Stromal cell of bone marrow (primary cell): ENCODE data around the gene RIN2.
"Not testable (repeated sequence)": the region's sequence is repeated elsewhere in the genome, so short reads cannot be mapped to it uniquely, and the experiment has no call there.

Source experiments
- DNase-seq: peaks from one replicate; pipeline ENCODE4 v3.0.0-alpha.2; 2012; ENCODE audit warnings: low read depth

The RIN2 gene

DNA sequence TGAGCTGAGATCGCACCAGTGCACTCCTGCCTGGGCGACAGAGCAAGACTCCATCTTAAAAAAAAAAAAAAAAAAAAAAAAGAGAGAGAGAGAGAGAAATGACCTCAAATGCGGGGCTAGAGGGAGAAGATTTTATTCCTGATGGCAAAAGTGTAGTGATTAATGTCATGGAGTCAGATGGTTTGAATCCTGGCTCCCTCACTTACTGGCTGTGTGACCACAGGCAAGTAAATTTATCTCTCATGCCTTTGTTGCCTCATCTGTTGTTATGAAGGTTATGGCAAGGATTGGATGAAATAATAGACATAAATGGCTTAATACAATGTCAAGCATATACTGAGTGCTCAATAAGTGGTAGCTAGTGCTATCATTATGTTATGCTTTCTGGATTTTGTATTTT lies 29.3 kb downstream of the RIN2 start:
- DNase-seq, result no peak

DNA sequence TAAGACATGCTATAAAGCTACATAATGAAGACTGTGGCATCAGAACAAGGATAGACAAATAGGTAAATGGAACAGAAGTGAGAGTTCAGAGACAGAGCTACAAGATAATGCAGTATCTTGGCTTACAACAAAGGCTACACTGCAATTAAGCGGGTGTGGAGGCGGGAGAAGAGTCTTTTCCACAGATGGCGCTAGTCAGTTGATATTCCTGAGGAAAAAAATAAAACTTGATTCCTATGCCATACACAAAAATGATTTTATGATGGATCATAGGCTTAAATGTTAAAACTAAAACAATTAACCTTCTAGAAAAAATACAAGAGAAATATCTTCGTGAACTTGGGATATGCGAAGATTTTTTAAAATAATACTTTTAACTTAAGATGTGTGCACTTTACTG lies 31.0 kb downstream of the RIN2 start:
- no peak for DNase-seq

DNA sequence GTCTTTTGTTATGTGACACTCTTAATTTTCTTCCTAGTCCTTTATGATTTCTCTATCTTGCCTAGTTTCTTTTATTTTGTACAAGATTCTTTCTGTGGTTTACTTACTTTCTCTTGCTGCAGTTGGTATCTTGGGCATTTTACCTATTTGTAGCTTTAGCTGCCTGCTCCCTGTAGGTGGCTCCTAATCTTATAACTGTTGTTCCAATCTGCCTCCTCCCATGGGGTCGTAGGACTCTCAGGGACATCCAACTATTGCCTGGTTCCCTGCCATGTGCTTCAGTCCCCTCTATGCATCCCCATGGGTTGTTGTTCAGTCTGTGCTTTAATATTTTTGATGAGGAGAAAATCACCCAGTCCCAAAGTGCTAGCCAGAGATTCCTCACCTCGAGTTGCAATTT lies 31.4 kb downstream of the RIN2 start:
- no peak for DNase-seq

GRCh38 chr20:19791887-19792286 lies 33.8 kb downstream of the RIN2 start:
- DNase-seq, result no peak

DNA sequence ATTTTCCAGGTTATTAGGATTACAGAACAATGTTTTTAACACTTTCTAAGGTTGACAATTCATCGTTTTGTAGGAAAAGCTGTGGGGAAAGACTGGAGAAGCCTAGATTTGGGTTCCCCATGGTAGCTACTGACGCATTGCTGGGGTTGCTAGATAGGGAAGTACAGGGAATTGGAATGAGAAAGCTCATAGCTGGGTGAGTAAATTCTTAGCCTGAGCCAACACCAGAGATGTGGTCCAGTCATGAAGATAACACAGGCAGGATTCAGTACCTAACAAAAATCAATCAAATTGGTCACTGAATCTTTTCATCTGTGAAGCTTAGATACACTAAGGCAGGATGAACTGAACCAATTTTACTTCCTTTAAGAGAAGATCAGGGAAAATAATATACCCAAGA lies 35.7 kb downstream of the RIN2 start:
- no peak for DNase-seq

GRCh38 chr20:19794941-19795340 lies 36.9 kb downstream of the RIN2 start:
- no peak for DNase-seq

DNA sequence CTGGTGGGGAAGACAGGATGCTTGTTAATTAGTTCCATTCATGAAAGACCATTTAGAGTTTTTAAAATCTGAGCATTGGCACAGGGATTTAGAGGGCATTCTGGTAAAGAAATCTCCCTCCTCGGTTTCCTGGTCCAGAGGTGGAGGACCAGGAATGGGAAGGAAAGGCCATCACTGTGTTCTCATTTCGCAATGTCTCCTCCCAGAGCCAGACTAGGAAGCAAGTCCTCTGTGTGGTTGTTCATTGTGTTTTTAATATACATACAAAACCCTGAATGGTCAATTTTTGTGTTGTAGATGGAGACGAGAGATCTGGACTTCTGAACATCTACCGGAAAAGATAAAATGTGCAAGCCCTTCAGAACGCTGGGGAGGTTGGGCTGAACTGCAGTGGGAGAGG lies 41.3 kb downstream of the RIN2 start:
- DNase-seq, result no peak

GRCh38 chr20:19802099-19802491 lies 44.0 kb downstream of the RIN2 start:
- DNase-seq, result no peak

GRCh38 chr20:19802492-19803158 lies 44.6 kb downstream of the RIN2 start:
- DNase-seq, result no peak

DNA sequence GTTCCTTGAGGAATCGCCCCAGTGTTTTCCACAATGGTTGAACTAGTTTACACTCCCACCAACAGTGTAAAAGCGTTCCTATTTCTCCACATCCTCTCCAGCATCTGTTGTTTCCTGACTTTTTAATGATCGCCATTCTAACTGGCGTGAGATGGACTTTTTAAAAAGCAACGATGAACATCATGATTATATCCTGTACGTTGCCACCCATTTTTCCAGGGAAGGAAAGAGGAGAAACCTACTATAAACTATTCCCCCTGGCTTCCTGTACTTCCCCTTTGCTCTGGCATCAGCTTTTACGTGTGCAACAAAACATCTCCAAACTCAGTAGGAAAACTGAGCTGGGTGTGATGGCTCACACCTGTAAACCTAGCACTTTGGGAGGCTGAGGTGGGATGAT lies 48.2 kb downstream of the RIN2 start:
- not testable (repeated sequence) for DNase-seq

DNA sequence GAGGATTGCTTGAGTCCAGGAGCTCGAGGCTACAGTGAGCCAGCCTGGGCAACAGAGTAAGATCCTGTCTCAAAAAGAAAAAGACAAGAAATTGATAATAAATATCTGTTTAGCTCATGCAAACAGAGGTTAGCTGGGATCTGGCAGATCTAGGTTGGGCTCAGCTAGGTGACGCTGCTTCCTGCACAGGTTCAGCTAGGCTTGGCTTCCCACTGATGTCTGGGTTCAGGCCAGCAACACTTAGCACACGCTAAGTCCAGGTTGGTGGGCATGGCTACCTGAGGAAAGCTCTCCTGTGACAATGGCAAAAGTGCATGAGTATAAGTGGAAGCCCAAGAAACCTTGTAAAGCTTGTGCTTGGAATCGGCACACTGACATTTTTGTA lies 48.7 kb downstream of the RIN2 start:
- no peak for DNase-seq

- no peak for DNase-seq
Measured at GRCh38 chr20:19807191-19807945, 49.3 kb downstream of the RIN2 start.
